HG03196 (cell line): Measurements from ENCODE around the gene DCDC2C.

Source experiments
- ATAC-seq: cut with Tn5 transposase; IDR thresholded peaks from one replicate; pipeline ENCODE4 v1.9.1; 2021; ENCODE audit not compliant: unreplicated experiment

DCDC2C gene

DNA sequence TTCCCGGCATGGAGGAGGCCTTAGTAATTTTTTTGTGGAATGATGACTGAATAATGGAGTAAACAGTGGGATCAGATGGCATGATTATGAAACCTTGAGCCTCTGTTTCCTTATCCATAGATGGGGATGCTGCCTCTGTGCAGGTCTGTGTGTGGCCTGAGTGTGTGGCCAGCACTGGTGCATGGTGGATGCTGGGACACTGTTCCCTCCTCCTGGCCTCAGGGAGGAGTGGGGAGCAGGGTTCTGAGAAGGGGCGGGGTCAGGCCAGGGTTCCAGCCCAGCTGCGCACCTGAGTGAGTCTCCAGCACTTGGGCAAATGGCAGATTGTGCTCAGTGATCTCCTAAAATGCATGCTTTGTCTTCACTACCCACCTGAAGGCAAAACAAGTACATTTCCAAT lies 66.4 kb downstream of the DCDC2C start:
- ATAC-seq = no peak

DNA sequence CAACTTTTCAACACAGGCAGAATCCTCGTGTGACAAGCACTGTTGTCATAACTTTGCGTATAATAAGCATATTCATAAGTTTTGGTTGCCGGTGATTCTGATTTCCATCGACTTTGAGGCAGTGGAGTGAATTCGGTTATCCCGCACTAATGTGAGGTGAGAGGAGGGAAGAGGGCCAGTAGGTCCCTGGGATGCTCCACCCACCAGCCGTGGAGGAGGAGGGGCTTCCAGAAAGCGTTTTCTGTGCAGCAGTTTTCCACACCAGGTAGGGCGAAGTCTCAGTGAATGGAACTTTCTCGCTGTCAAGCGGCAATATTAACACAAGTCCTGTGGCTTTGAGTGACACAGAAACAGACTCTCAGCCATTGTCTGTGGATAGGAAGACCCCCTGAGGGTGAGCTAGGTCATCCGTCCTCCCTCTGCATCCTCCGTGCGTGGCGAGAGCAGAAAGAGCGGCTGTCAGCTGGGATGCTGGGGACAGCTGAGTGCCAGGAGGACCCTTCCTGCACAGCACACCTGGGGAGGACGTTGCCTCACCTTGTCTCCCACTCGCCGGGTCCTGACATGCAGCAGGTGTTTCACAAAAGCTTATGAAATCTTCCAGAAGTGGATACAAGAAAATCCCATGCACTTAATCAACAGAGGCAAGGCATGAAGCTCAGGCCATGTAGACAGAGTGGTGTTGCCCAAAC lies 67.5 kb downstream of the DCDC2C start:
- no peak for ATAC-seq

DNA sequence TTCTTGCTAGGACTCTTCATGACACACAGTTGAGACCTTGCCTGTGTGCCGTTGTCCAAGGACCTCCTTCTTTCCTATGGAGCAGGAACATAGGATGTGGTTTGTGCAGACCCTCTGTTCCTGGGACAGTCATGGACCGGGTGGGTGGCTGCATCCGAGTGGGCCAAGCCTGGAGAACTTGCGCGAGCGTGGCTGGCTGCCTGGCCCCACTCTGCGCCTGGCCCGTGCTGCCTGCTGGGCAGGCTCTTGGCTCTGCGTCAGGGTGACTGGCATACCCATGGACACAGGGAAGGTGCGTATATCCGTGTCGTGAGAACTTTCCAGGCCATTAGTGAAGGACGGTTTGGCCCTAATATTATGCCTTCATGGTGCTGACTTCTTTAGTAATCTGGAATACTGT lies 68.2 kb downstream of the DCDC2C start:
- ATAC-seq = no peak

DNA sequence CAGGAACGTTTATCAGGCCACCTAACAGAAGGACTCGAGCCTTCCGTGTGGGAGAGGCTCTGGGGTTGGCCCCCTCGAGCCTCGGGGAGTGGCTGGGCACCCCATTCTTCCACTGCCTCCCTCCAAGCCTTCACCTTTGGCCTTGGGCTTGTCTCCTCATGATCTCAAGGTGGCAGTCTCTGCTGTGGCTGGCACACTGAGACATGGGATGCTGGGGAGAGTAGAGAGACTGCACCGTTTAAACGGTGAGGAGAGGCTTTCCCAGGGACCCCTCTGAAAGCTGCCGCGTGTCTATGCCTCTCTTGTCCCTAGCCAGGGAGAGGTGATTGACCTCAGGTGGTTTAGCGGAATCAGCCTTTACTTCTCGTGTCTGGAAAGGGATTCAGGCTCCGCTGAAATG lies 71.0 kb downstream of the DCDC2C start:
- no peak for ATAC-seq

DNA sequence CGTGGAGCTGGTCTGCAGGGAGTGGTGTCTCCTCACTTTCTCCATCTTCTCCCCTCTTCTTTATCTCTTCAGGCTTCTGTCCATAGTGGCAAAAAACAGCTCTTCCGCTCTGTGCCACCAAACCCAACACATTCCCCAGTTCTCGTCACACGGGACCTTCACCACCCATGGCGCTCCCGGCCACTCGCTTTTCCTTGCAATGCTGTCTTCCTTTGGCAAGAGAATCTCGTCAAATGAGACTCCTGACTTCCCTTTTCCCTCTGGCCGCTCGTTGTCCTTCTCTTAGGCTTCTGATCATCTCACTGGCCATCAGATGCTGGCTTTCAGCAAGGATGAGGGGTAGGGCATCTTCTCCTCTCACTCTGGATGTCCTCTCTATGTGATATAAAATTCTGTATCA lies 72.9 kb downstream of the DCDC2C start:
- ATAC-seq = no peak

DNA sequence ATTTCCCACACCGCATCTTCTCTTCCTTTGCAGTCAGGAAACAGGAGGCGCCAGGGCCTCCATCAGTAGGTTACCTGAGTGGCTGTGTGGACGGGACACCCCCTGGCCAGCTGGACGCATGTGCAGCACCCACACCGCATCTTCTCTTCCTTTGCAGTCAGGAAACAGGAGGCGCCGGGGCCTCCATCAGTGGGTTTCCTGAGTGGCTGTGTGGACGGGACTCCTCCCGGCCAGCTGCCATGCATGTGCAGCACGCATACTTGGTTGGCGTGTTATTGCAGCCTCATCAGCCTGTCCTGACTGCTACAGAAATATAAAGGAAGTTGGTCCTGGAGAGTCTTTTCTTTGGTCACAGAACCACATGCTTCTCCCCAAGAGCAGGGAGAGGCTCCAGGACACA lies 74.6 kb downstream of the DCDC2C start:
- no peak for ATAC-seq

DNA sequence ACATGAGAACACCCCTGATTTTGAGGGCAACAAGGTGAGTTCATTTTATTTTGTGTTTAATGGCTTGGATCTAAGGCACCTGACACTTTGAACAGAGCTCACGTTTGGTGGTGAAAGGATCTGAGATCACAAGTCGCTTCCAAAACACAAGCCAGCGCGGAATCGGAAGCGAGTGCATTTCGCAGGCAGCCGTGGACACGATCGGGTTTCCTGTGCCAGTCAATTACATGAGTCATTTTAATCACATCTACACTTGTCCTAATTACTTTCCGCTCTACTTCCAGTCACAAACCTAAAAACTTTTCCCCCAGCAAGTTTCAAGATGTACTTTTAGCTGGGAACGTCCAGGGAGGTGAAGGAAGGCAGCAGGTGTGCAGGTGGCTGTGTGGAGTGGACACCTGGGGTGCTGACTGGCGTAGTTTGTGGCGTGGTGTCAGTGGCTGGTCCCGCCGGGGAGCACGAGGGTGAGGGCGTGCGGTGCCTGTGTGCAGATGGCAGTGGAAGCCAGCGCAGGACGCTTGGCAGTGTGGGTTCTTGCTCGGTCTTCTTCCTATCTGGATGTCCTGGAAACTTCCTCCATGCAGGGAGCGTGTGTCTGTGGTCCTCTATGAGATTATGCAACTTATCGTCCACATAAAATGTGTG lies 75.6 kb downstream of the DCDC2C start:
- ATAC-seq = no peak

DNA sequence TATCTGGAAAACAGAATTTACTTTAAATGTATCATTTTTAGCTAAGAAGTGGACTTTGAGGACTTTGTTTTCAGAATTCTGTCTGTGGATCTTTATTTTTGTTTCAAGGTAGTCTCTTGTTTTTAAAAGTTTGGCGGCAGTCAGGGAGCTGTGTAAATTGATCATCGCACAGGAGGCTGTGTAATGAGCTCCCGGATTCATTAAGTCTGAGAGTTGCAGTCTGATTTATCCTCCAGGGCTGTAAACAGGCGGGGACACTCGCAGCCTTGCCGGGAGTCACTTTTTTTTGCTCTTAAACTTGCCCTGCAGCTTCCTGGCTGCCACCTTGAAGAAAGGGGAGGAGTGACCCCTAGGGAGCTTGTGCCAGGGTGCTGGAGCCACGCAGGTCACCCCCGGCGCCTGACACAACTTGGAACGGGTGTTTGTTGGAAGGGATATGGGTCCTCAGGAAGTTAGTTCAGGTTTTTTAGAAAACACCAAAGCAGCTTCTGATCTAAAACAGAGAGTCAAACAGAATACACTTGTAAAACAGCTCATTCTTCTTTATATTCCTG lies 76.2 kb downstream of the DCDC2C start:
- no peak for ATAC-seq

DNA sequence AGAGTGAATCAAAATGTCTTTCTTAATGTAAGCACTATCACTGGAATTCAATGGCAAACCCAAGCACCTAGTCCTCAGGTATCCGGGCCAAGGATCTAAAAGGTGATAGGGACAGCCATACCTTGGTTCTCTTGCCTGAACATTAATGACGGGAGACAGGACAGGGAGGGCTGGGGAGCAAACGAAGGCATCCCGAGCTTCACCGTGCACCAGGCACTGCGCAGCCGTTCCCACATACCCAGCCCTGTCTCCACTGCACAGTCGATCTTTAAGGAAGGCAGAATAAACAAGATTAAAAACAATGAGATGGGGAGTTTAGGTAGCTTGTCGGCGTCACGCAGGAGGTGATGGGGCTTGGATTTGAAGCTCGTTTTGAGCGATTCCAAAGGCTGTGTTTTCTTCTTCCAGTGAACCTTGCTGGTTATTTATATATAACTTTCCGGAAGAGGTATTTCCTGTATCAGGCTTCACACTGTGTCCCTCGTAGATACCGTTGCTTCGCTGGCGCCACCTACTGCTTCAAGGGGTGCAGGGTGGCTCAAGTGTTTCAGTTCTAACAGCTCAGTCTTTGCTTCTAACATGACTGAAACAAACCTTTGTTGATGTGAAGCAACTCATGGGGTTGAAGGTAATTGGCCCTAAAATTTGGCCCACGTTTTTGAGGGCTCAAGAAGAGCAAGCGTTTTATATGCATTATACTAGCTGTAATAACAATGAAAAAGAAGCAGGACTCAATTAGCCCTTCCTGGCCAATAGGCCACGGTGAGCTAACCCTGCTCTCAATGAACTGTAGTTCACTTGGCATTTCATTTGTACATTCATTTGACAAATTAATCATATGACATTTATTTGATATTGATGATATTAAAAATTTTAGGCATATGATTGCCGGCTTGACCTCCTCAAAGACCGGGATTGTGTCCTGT lies 77.4 kb downstream of the DCDC2C start:
- peak; percentile 100 for ATAC-seq

DNA sequence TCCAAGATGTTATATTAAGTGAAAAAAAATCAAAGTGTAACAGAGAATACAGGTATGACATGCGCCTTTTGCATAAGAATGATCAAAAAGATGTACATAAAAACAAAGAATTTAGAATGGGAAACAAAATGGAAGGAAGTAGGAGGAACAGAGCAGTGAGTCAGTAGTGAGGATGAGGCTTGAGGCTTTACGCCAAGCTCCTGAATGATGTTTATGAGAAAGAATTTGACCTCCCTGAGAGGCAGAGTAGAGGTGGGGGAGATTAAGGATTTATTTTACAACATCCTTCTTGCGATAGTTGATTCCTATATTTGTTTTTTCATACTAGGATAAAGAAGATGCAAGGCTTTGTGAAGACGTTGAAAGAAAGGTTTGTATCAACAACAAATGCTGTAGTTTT lies 81.4 kb downstream of the DCDC2C start:
- ATAC-seq = no peak

DNA sequence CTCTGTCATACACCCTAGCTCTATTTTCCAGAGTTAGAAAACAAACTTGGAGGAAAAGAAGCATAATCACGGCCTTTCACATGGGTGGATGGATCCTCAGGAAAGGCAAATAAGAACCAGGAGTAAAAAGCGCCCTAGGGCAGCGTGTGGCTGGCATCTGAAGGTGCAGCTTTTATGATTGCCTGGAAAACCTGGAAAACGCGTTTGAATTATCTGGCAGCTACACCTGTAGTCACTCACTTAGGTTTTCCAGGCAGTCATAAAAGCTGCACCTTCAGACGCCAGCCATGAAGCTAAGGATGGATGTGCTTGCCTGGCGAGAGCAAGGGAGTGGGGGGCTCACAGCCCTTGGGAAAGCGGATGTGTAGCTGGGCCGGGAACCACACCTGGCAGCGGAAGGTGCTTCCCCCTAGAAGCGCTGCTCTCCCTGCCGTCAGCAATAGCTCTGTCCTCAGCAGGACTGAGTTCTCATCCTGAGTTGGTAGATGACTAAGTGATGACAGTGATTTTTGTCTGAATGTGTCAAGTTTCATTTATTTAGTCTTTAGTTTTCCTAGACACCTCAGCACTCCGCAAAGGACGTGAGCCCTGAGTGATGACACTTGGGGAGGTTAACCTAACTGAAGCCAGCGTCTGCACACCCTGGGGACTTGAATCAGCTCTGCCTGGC lies 82.0 kb downstream of the DCDC2C start:
- no peak for ATAC-seq

DNA sequence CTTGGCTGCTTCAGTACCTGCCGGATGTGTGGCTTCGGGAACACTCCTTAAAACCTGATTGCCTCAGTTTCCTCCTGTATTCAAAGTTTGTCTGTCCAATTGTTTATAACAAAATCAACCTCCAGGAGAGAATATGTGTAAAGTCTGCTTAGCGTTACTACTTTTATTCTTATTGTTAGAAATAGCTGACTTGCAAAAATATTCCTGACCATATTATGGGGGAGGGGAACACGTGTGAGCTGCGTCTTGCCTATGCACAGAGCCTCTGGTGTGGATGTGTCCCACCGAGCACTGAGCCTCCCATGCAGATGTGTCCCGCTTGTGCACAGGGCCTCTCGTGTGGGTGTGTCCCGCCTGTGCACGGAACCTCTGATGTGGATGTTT lies 82.5 kb downstream of the DCDC2C start:
- no peak for ATAC-seq

DNA sequence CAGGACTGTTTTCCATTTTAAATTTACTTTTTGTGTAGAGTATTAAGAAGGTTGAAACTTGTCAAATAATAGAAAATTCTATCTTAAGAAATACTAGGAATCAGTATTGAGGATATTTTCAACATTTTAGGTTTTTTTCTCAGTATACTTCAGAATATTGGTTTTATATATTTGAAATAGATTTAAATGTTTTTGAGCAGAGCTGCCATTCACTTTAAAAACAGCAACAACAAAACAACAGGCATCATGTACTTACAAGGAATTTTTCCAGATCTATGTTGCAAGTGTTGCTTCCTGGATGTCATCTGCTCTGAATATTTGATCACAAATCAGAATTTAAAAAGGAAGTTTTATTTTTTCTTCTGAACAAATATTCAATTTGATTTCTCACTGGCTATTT lies 84.4 kb downstream of the DCDC2C start:
- ATAC-seq = no peak

DNA sequence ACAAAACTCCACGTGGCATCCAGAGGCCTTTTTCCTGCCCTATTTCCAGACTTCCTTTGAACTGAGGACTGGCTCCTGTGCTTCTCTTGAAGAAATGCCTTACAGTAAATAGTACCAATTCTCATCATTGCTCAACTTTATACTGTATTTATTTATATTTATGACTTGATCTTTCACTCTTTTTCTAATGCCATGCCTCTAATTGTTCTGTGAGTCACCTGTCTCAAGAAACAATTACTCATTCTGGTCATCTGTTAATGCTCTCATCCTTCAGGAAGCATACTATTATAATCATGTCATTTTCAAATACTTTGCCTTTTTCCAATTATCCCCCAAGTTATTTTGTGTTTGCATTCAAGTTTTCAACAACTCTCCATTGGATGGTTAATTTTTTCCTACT lies 85.9 kb downstream of the DCDC2C start:
- no peak for ATAC-seq

DNA sequence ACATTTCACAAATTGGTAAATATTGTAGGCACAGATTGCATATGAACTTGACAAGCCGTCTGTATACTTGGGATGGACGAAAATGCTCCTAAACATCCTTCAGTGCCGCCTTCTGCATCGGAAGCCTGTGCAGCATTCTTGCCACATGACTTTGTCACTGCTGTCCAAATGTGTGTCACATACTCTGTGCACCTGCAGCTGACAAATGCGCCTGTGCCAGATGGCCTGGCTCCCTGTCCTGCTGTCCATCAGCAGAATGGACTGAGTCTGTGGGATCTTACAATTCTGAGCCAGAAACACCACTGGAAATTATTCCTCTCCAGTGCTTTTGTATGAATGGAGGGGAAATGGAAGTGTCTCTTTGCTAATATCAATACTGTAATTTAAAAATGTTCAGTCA lies 89.9 kb downstream of the DCDC2C start:
- no peak for ATAC-seq

DNA sequence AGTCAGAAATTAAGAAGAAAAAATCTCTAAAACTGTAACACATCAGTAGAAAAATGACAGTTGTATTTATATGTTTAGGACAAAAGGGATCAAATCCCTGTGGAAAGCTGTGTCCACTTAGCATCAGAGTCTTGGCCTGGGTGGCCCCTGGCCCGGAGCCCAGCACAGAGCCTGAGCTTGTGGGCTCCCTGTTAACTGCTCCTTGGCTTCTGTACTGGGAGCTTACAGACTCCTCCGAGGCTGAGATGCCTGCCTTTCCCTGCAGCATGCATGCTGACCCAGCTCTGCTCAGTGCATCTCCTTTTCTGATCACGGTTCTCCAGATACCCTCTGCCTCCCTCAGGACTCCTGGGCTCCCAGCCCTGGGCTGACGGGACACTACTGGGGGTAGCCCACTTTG lies 98.1 kb downstream of the DCDC2C start:
- no peak for ATAC-seq

DNA sequence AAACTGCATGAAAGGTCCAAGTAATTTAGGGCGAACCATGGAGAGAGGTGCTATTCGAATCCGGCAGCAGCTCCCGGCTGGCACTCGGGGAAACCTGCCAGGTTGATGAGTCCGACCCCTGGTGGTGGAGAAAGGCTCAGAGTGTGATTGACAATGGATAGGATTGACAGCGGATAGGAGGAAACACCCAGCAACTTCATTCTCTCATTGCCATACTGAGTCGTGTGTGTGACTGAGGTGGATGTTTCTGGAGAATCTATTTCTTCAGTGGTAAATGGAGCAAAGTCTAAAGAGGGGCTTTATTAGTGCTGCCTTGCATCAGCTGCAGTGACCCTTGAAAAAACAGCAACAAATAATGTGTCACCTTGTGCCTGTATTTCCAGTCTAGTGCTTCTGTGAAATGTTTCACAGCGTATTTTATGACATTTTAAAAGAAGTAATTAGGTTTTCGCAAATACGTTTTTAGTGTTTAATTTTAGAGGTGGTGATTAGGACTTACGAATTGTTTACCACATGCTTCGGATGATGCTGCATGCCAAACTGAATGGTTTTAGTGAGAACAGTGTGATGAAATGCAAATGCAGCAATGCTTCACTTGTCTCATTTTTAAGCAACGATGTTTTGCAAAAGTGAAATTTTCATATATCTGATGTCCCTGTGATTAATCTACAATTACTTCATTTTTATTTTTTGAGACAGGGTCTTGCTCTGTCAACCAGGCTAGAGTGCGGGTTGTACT lies 102.0 kb downstream of the DCDC2C start:
- ATAC-seq = no peak

DNA sequence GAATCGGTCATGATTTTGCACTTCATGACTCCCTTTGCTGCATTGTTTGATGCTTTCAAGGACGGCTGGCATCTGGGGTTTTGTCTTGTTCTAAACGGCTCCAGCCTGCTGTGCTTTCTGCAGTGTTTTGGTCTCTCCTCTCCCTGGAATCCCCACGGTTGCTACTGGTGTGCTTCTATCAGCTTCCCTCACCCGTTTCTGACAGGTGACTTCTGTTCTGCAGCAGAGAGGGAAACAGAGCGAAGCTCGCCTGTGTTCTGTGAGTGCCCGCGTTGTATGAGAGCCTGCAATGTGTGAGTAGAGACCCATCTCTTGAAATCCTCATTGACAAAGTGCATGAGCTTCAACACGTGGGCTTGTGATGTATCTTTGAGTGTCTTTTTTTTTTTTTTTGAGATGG lies 102.8 kb downstream of the DCDC2C start:
- ATAC-seq = no peak

DNA sequence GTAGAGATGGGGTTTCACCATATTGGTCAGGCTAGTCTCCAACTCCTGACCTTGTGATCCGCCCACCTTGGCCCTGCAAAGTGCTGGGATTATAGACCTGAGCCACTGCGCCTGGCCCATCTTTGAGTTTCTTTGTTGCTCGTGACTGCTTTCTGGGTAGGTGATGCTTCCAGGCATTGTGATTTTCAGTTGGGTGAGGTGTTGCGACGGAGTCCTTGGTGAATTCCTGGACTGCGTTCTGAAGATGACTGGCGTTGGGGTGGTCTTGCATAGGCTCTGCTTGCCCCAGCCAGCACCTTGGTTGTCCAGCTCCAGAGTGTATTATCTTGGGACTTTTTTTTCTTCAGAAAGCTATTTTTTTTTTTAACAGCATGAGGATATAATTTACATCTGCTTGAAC lies 103.4 kb downstream of the DCDC2C start:
- no peak for ATAC-seq

DNA sequence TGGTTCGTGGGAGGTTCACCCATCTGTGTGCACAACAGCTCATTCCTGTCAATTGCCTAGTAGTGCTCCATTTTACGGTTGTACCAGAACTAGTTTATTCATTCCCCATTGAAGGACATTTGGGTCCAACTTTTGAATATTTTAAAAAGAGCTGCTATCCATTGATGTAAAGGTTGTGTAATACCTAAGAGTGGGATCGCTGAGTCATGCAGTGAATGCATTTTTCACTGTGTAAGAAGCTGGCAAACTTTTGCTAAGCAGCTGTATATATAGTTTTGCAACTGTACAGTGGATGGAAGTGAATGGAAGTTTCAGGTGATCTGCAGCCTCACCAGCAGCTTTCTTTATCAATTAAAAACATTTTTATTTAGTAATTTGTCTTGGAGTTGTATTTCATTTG lies 104.5 kb downstream of the DCDC2C start:
- ATAC-seq = no peak
